ENCODE results near the gene FBN2. TPM values are rescaled to one million over a fixed set of nuclear protein-coding genes. Genes with fewer than 3 reads are reported as not detected.

FBN2 gene
- total RNA-seq, 1 donor from 2014 or later: not detected

- no peak for DNase-seq
- H3K4me1 Mint-ChIP-seq: no peaks in the 10 kb centered on the region
- no peaks in the 10 kb centered on the region for H3K9me3 Mint-ChIP-seq
- intact Hi-C loops (cut with micrococcal nuclease): no loop called here
- no peak overlapping the region for H3K4me3 Mint-ChIP-seq
- H3K27ac Mint-ChIP-seq: no peak overlapping the region
- H3K27me3 Mint-ChIP-seq: no peaks in the 10 kb centered on the region
- no peaks in the 10 kb centered on the region for H3K36me3 Mint-ChIP-seq (ENCODE audit: low read depth)
These were observed 159.4 kb downstream of the FBN2 start for GRCh38 chr5:128378632-128379031.

GRCh38 chr5:128378196-128378595 lies 159.8 kb downstream of the FBN2 start:
- Mint-ChIP-seq H3K36me3 (ENCODE audit: low read depth) (no peaks in the 10 kb centered on the region), H3K9me3 (no peaks in the 10 kb centered on the region), H3K4me1 (no peaks in the 10 kb centered on the region), H3K27me3 (no peaks in the 10 kb centered on the region), H3K4me3 (no peak overlapping the region), H3K27ac (no peak overlapping the region)
- intact Hi-C loops (cut with micrococcal nuclease): no loop called here
- no peak for DNase-seq

GRCh38 chr5:128376577-128376976 lies 161.5 kb downstream of the FBN2 start:
- Mint-ChIP-seq H3K36me3 (ENCODE audit: low read depth) (no peaks in the 10 kb centered on the region), H3K27ac (no peak overlapping the region)
- intact Hi-C loops (cut with micrococcal nuclease): no loop called here

GRCh38 chr5:128366147-128366546 lies 171.9 kb downstream of the FBN2 start:
- DNase-seq: no peak
- H3K27me3 Mint-ChIP-seq: no peaks in the 10 kb centered on the region
- H3K27ac Mint-ChIP-seq: no peak overlapping the region
- H3K4me3 Mint-ChIP-seq: no peak overlapping the region
- H3K36me3 Mint-ChIP-seq (ENCODE audit: low read depth): no peaks in the 10 kb centered on the region
- no peaks in the 10 kb centered on the region for H3K9me3 Mint-ChIP-seq
- intact Hi-C loops (cut with micrococcal nuclease): no loop called here
- no peaks in the 10 kb centered on the region for H3K4me1 Mint-ChIP-seq

More at GRCh38 chr5:128376577-128376976, 161.5 kb downstream of the FBN2 start:
- Mint-ChIP-seq H3K4me1 (no peaks in the 10 kb centered on the region), H3K27me3 (no peaks in the 10 kb centered on the region), H3K4me3 (no peak overlapping the region), H3K9me3 (no peaks in the 10 kb centered on the region)
- no peak for DNase-seq

DNA sequence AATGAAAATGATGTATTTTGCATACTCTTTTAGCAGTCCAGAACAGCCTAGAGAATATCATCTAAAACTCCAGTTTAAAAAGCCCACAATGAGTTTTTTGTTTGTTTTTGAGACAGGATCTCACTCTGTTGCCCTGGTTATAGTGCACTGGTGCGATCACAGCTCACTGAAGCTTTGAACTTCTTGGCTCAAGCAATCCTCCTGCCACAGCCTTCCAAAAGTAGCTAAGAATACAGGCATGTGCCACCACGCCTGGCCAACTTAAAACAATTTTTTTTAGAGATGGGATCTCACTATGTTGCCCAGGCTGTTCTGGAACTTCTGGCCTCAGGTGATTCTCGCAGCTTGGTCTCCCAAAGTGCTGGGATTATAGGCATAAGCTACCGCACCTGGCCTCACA lies 175.7 kb downstream of the FBN2 start:
- H3K36me3 Mint-ChIP-seq (ENCODE audit: low read depth): no peaks in the 10 kb centered on the region
- H3K9me3 Mint-ChIP-seq: no peaks in the 10 kb centered on the region
- no peaks in the 10 kb centered on the region for H3K27me3 Mint-ChIP-seq
- intact Hi-C loops (cut with micrococcal nuclease): no loop called here
- H3K4me1 Mint-ChIP-seq: no peaks in the 10 kb centered on the region
- no peak for DNase-seq
- no peak overlapping the region for H3K27ac Mint-ChIP-seq
- no peak overlapping the region for H3K4me3 Mint-ChIP-seq

DNA sequence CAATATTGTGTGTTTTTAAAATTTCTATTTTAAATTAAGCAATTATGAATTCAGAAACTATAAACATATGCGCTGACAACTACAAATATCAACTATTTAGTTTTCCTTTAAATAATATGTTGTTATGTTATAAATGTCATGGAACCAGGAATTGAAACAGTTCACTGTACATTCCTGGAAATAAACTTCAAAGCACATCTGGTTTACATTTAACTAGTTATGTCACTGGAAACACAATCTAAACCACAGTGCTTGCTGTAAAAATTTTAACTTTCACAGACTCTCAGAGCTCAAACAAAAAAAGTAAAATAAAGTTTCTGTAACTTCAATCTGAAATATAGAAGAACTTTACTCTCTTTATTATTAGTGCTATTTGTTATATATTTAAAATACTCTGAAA lies 179.2 kb downstream of the FBN2 start:
- H3K27ac Mint-ChIP-seq: no peak overlapping the region
- no peaks in the 10 kb centered on the region for H3K36me3 Mint-ChIP-seq (ENCODE audit: low read depth)
- no peak for DNase-seq
- no peaks in the 10 kb centered on the region for H3K9me3 Mint-ChIP-seq
- no peak overlapping the region for H3K4me3 Mint-ChIP-seq
- intact Hi-C loops (cut with micrococcal nuclease): no loop called here
- H3K4me1 Mint-ChIP-seq: no peaks in the 10 kb centered on the region
- H3K27me3 Mint-ChIP-seq: no peaks in the 10 kb centered on the region

DNA sequence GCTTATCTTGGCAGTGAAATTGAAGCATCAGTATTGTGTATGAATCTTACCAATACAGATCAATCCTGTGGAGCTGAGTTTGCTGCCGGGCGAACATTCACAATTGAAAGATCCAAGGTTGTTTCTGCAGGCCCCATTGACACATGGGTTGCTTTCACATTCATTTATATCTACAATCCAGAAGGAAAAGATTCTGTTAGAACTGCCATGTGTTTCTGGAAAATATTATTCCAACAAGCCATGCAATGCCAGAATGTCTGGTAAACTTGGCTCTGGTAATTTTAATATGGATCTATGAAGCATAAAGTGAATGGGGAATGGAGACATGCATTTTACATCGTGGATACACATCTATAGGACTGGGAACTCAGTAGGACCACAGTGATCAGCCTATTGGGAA lies 180.8 kb downstream of the FBN2 start:
- Mint-ChIP-seq H3K36me3 (ENCODE audit: low read depth) (no peaks in the 10 kb centered on the region), H3K27me3 (no peaks in the 10 kb centered on the region), H3K9me3 (no peaks in the 10 kb centered on the region), H3K4me1 (no peaks in the 10 kb centered on the region), H3K27ac (no peak overlapping the region), H3K4me3 (no peak overlapping the region)
- intact Hi-C loops (cut with micrococcal nuclease): no loop called here
- DNase-seq: no peak

GRCh38 chr5:128355961-128356360 lies 182.1 kb downstream of the FBN2 start:
- DNase-seq: no peak
- no peak overlapping the region for H3K4me3 Mint-ChIP-seq
- H3K4me1 Mint-ChIP-seq: no peaks in the 10 kb centered on the region
- no peaks in the 10 kb centered on the region for H3K9me3 Mint-ChIP-seq
- H3K27ac Mint-ChIP-seq: no peak overlapping the region
- H3K36me3 Mint-ChIP-seq (ENCODE audit: low read depth): no peaks in the 10 kb centered on the region
- intact Hi-C loops (cut with micrococcal nuclease): no loop called here
- no peaks in the 10 kb centered on the region for H3K27me3 Mint-ChIP-seq

GRCh38 chr5:128353441-128354107 lies 184.5 kb downstream of the FBN2 start:
- DNase-seq: no peak
- intact Hi-C loops (cut with micrococcal nuclease): no loop called here
- no peaks in the 10 kb centered on the region for H3K36me3 Mint-ChIP-seq (ENCODE audit: low read depth)
- H3K4me1 Mint-ChIP-seq: no peaks in the 10 kb centered on the region
- H3K4me3 Mint-ChIP-seq: no peak overlapping the region
- H3K9me3 Mint-ChIP-seq: no peaks in the 10 kb centered on the region
- no peak overlapping the region for H3K27ac Mint-ChIP-seq
- H3K27me3 Mint-ChIP-seq: no peaks in the 10 kb centered on the region

DNA sequence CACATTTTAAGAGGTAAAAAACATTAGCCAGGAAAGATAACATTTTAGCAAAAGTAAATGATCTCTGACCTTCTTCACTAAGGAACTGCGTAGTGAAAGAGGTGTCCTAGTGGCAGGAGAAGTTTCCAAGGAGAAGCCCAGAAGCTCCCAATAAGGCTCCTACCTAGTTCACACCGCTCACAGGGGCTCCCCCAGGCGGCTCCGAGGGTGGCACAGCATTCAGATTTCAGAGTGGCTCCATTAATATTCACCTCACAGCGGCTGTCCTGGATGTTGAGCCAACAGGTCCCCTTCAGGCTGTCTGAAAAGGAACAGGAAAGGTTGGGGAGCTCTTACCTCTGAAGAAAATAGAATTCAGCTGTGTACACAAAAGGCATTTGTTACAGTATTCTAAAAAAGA lies 187.3 kb downstream of the FBN2 start:
- Mint-ChIP-seq H3K27me3 (no peaks in the 10 kb centered on the region), H3K36me3 (ENCODE audit: low read depth) (no peaks in the 10 kb centered on the region), H3K9me3 (no peaks in the 10 kb centered on the region), H3K27ac (no peak overlapping the region), H3K4me1 (no peaks in the 10 kb centered on the region), H3K4me3 (no peak overlapping the region)
- DNase-seq: no peak
- intact Hi-C loops (cut with micrococcal nuclease): no loop called here

DNA sequence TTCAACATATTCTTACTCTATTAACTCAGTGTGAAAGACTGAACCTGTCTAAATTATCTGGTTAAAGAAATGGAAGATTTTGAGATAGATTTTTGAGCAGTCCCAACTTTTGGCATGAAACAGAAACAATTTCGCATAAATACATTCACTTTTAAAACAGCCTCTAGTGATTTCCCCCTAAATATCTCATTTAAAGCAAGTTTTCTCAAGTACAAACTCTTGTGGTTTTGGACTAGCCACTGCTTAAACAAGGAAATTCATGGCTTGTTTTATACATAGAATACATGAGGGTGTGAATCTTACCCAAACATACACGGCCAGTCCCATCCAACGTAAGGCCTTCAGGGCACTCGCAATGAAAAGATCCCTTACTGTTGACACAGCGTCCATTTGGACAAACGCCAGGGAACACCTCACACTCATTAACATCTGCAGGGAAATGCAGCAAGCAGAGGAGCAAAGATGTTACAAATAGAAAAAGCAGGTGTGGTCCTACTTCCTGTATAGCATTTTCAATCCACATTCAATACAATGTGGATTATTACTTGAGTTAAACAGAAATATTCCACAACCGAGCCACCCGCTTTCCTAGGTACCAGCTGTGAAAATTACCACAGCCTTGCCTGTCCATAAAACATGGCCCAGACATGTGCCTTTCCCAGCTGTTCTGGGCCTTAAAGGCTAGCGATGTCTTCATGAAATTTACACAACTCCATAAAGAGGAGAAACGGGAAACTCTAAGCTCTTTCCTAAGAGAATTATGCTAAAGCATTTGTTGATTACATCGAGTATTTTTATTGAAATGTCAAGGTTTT lies 188.8 kb downstream of the FBN2 start:
- Mint-ChIP-seq H3K36me3 (ENCODE audit: low read depth) (no peaks in the 10 kb centered on the region), H3K4me3 (no peak overlapping the region), H3K9me3 (no peaks in the 10 kb centered on the region), H3K4me1 (no peaks in the 10 kb centered on the region), H3K27me3 (no peaks in the 10 kb centered on the region), H3K27ac (no peak overlapping the region)
- no peak for DNase-seq
- intact Hi-C loops (cut with micrococcal nuclease): no loop called here

- DNase-seq: no peak
- Mint-ChIP-seq H3K9me3 (no peaks in the 10 kb centered on the region), H3K36me3 (ENCODE audit: low read depth) (no peaks in the 10 kb centered on the region), H3K4me1 (no peaks in the 10 kb centered on the region), H3K27ac (no peak overlapping the region), H3K27me3 (no peaks in the 10 kb centered on the region), H3K4me3 (no peak overlapping the region)
- intact Hi-C loops (cut with micrococcal nuclease): no loop called here
These were observed 192.0 kb downstream of the FBN2 start for GRCh38 chr5:128346038-128346437.

DNA sequence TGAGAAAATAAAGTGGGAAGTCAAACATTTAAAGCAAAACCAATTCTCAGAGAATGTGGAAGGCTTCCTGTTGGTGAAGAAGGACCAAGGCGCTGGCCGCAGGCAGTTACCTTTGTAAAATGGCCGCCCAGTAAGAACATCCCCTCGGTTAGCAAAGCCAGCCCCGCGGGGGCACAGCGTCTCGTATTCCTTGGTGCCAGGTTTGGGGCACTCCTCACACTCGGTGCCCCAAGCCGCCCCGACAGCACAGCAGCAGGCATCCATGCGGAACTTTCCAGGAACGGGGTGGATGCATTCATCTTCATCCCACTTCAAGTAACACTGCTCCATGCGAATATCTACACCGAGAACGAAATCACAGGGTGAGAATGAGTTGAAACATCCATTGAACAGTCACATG lies 192.8 kb downstream of the FBN2 start:
- Mint-ChIP-seq H3K27ac (no peak overlapping the region), H3K4me1 (no peaks in the 10 kb centered on the region), H3K9me3 (no peaks in the 10 kb centered on the region), H3K36me3 (ENCODE audit: low read depth) (no peaks in the 10 kb centered on the region), H3K4me3 (no peak overlapping the region), H3K27me3 (no peaks in the 10 kb centered on the region)
- intact Hi-C loops (cut with micrococcal nuclease): no loop called here
- no peak for DNase-seq

DNA sequence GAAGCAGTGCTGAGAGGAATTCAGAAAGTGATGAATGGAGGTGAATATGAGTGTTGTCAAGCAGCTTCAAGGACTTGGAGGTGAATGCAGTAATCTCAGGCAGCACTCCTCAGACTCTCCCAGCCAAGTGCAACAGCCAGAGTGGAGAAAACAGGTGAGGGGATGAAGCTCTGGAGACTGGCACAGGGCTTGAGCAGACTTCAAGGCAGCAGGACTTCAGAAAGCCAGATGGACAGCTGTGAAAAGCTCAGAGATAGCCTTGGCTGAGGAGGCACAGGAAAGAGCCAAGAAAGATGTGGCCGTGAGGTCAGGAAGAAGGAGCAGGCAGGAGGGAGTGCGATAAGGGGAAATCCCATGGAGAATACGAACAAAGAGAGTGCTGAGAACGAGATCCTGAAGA lies 194.9 kb downstream of the FBN2 start:
- Mint-ChIP-seq H3K4me3 (no peak overlapping the region), H3K36me3 (ENCODE audit: low read depth) (no peaks in the 10 kb centered on the region), H3K9me3 (no peaks in the 10 kb centered on the region), H3K4me1 (no peaks in the 10 kb centered on the region), H3K27me3 (no peaks in the 10 kb centered on the region), H3K27ac (no peak overlapping the region)
- intact Hi-C loops (cut with micrococcal nuclease): no loop called here
- DNase-seq: no peak

DNA sequence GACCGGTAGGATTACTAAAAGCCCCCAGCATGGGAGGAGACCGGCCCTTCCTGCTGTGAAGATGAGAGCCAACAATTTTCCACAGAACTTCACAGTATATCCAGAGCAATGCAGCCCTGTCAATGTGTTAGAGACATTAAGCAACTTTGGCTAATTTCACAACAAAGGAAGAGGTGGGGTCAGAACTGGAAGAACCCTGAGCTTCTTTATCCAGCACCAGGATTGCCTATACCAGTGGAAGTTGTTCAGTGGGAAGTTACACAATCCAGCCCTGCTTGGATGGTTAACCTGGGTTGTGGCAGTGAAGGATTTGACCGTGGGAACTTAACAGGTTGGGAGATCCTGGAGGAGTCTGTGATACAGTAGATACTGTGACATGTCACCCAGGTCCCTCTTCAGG lies 197.0 kb downstream of the FBN2 start:
- DNase-seq: no peak
- Mint-ChIP-seq H3K36me3 (ENCODE audit: low read depth) (no peaks in the 10 kb centered on the region), H3K9me3 (no peaks in the 10 kb centered on the region), H3K27ac (no peak overlapping the region), H3K4me1 (no peaks in the 10 kb centered on the region), H3K27me3 (no peaks in the 10 kb centered on the region), H3K4me3 (no peak overlapping the region)
- intact Hi-C loops (cut with micrococcal nuclease): no loop called here

Measured in activated CD4-positive, alpha-beta T cell treated with anti-CD3 and anti-CD28 coated beads, Interleukin-2, amount 10 ng/mL, durations not matched to agents 24 days and 14 days (primary cell).